ENCODE data around the gene ZC3H18.
A peak's percentile ranks its signal among the peaks of the same experiment; 100 is the strongest.

Gene ZC3H18

GRCh38 chr16:88642881-88643643 is 72.9 kb downstream of the ZC3H18 start:
- no peak for DNase-seq

GRCh38 chr16:88643644-88643932 is 73.4 kb downstream of the ZC3H18 start:
- no peak for DNase-seq

- DNase-seq: no peak
Observed at GRCh38 chr16:88645455-88645854, 75.3 kb downstream of the ZC3H18 start.

GRCh38 chr16:88645941-88646340 is 75.7 kb downstream of the ZC3H18 start:
- no peak for DNase-seq

GRCh38 chr16:88646345-88647034 is 76.3 kb downstream of the ZC3H18 start:
- no peak for DNase-seq

GRCh38 chr16:88647178-88648070 is 77.2 kb downstream of the ZC3H18 start:
- no peak for DNase-seq

- peak; percentile 75 for DNase-seq
Observed at GRCh38 chr16:88649195-88649923, 79.2 kb downstream of the ZC3H18 start.

GRCh38 chr16:88649924-88650748 is 79.9 kb downstream of the ZC3H18 start:
- peak; percentile 86 for DNase-seq

- peak; percentile 99 for DNase-seq
Observed at GRCh38 chr16:88650749-88651275, 80.6 kb downstream of the ZC3H18 start, which contains the start of gene CYBA. Gene CYBA (minus strand): TSS chr16:88651053. CDS start chr16:88651013, 40 bp downstream.

- peak; percentile 97 for DNase-seq
Observed at GRCh38 chr16:88651276-88651988, 81.2 kb downstream of the ZC3H18 start.

GRCh38 chr16:88651989-88652761 is 82.0 kb downstream of the ZC3H18 start:
- DNase-seq: no peak

- no peak for DNase-seq
Observed at GRCh38 chr16:88652762-88653063, 82.5 kb downstream of the ZC3H18 start.

GRCh38 chr16:88653101-88653500 is 82.9 kb downstream of the ZC3H18 start:
- no peak for DNase-seq

GRCh38 chr16:88653596-88654362 is 83.6 kb downstream of the ZC3H18 start:
- no peak for DNase-seq

- no peak for DNase-seq
Observed at GRCh38 chr16:88654363-88655052, 84.3 kb downstream of the ZC3H18 start.

GRCh38 chr16:88655053-88655732 is 85.0 kb downstream of the ZC3H18 start:
- no peak for DNase-seq

GRCh38 chr16:88655733-88656281 is 85.6 kb downstream of the ZC3H18 start:
- no peak for DNase-seq
